Gastrocnemius medialis (tissue), 4 donors: ENCODE data around the gene ATP5F1A.
A peak's percentile ranks its signal among the peaks of the same experiment; 100 is the strongest.

Source experiments
- POLR2A ChIP-seq, 2 donors: fragments of 450-650 bp; IDR thresholded peaks; one replicate each; pipeline ENCODE4 v1.6.1; 2017; ENCODE audit warnings: antibody characterized with exemption in 2 of 2, mild to moderate bottlenecking in 2 of 2, moderate library complexity in 2 of 2
- TF ChIP-seq, protein P1 (sequence below), 5 experiments: fragments of 450-650 bp in 3 of 5; fragments of 200-600 bp in 2 of 5; sonication (generic) in 2 of 5; IDR thresholded peaks in 4 of 5; conservative IDR thresholded peaks in 1 of 5; 1 replicate in 4 of 5; 2 replicates in 1 of 5; pipeline ENCODE4 v1.5.1; 2016 to 2019; ENCODE audit warnings: antibody characterized with exemption in 5 of 5, mild to moderate bottlenecking in 3 of 5, moderate library complexity in 3 of 5

GRCh38 chr18:46073474-46074331, 24.4 kb downstream of the ATP5F1A start:
- TF ChIP-seq, protein P1, sequence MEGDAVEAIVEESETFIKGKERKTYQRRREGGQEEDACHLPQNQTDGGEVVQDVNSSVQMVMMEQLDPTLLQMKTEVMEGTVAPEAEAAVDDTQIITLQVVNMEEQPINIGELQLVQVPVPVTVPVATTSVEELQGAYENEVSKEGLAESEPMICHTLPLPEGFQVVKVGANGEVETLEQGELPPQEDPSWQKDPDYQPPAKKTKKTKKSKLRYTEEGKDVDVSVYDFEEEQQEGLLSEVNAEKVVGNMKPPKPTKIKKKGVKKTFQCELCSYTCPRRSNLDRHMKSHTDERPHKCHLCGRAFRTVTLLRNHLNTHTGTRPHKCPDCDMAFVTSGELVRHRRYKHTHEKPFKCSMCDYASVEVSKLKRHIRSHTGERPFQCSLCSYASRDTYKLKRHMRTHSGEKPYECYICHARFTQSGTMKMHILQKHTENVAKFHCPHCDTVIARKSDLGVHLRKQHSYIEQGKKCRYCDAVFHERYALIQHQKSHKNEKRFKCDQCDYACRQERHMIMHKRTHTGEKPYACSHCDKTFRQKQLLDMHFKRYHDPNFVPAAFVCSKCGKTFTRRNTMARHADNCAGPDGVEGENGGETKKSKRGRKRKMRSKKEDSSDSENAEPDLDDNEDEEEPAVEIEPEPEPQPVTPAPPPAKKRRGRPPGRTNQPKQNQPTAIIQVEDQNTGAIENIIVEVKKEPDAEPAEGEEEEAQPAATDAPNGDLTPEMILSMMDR (IDR thresholded peaks at IDR 0.05 in 4 of 5, conservative IDR thresholded peaks at IDR 0.05 in 1 of 5), result peak; percentile 58 to 72 (median 66)
- no peak for TF ChIP-seq POLR2A (IDR thresholded peaks at IDR 0.05)
